Neuron (in vitro differentiated cells): Measurements from ENCODE around the gene SH2D3C.
"Not testable (repeated sequence)": the region's sequence is repeated elsewhere in the genome, so short reads cannot be mapped to it uniquely, and the experiment has no call there.

ENCODE experiments used
- H2AFZ ChIP-seq: one replicate; pipeline ENCODE4 v1.6.1; 2013; ENCODE audit warnings: low read depth, mild to moderate bottlenecking, inconsistent platforms, low read length, moderate library complexity
- H3K27me3 ChIP-seq: one replicate; pipeline ENCODE4 v1.6.1; 2013; ENCODE audit warnings: low read length; ENCODE audit not compliant: insufficient read depth
- H3K36me3 ChIP-seq: one replicate; pipeline ENCODE4 v1.6.1; 2013; ENCODE audit warnings: low read length; ENCODE audit not compliant: insufficient read depth
- H3K4me1 ChIP-seq: one replicate; pipeline ENCODE4 v1.6.1; 2013; ENCODE audit warnings: low read length; ENCODE audit not compliant: insufficient read depth
- H3K4me3 ChIP-seq: 2 replicates; pipeline ENCODE4 v1.5.1; 2013; ENCODE audit warnings: mild to moderate bottlenecking, low read length, moderate library complexity
- H3K9me3 ChIP-seq: one replicate; pipeline ENCODE4 v1.6.1; 2013; ENCODE audit warnings: low read length

The SH2D3C gene

GRCh38 chr9:127785933-127786772 is 7.7 kb upstream of the SH2D3C start, which contains the start of gene CDK9:
Gene CDK9, plus strand, starts transcription at chr9:127786034. Its CDS starts 115 bp downstream, at chr9:127786149.
- Histone ChIP-seq H3K27me3 (no peaks in the 10 kb centered on the region), H3K9me3 (no peaks in the 10 kb centered on the region), H2AFZ (no peak within 1 kb of the TSS), H3K36me3 (peaks cover 40% of the 10 kb centered on the region), H3K4me3 (peak within 1 kb of the TSS; percentile 91), H3K4me1 (peaks cover 14% of the 10 kb centered on the region)

- Histone ChIP-seq H2AFZ (no peak overlapping the region), H3K27me3 (no peaks in the 10 kb centered on the region), H3K4me3 (peak overlapping the region; percentile 91), H3K9me3 (no peaks in the 10 kb centered on the region), H3K36me3 (peaks cover 32% of the 10 kb centered on the region), H3K4me1 (peaks cover 14% of the 10 kb centered on the region)
Observed at GRCh38 chr9:127785023-127785932, 6.8 kb upstream of the SH2D3C start.

- Histone ChIP-seq H3K4me1 (peaks cover 14% of the 10 kb centered on the region), H2AFZ (no peak overlapping the region), H3K27me3 (no peaks in the 10 kb centered on the region), H3K4me3 (no peak overlapping the region), H3K36me3 (peaks cover 13% of the 10 kb centered on the region), H3K9me3 (no peaks in the 10 kb centered on the region)
Observed at GRCh38 chr9:127783111-127784008, 4.9 kb upstream of the SH2D3C start.

GRCh38 chr9:127781806-127782205 is 3.3 kb upstream of the SH2D3C start:
- Histone ChIP-seq H3K27me3 (no peaks in the 10 kb centered on the region), H3K4me1 (peaks cover 6% of the 10 kb centered on the region), H3K9me3 (no peaks in the 10 kb centered on the region), H3K36me3 (no peaks in the 10 kb centered on the region), H3K4me3 (no peak overlapping the region), H2AFZ (no peak overlapping the region)

GRCh38 chr9:127780909-127781308 is 2.4 kb upstream of the SH2D3C start:
- H3K36me3 ChIP-seq, result not testable (repeated sequence)

GRCh38 chr9:127780126-127780885 is 1.8 kb upstream of the SH2D3C start:
- H3K4me3 ChIP-seq, result no peak overlapping the region

More at GRCh38 chr9:127780909-127781308, 2.4 kb upstream of the SH2D3C start:
- H2AFZ ChIP-seq, H3K4me3 ChIP-seq, H3K9me3 ChIP-seq, H3K4me1 ChIP-seq, H3K27me3 ChIP-seq: not testable (repeated sequence)

GRCh38 chr9:127779136-127779981 is 893 bp upstream of the SH2D3C start:
- Histone ChIP-seq H2AFZ (no peak overlapping the region), H3K27me3 (no peaks in the 10 kb centered on the region), H3K36me3 (no peaks in the 10 kb centered on the region), H3K4me3 (no peak overlapping the region), H3K4me1 (peaks cover 3% of the 10 kb centered on the region), H3K9me3 (no peaks in the 10 kb centered on the region)

More at GRCh38 chr9:127780126-127780885, 1.8 kb upstream of the SH2D3C start:
- no peaks in the 10 kb centered on the region for H3K9me3 ChIP-seq
- H3K36me3 ChIP-seq, result no peaks in the 10 kb centered on the region
- H3K27me3 ChIP-seq, result no peaks in the 10 kb centered on the region
- H3K4me1 ChIP-seq, result peaks cover 5% of the 10 kb centered on the region
- H2AFZ ChIP-seq, result no peak overlapping the region

- Histone ChIP-seq H2AFZ (no peak overlapping the region), H3K27me3 (no peaks in the 10 kb centered on the region), H3K9me3 (no peaks in the 10 kb centered on the region), H3K4me1 (no peaks in the 10 kb centered on the region), H3K36me3 (no peaks in the 10 kb centered on the region), H3K4me3 (no peak overlapping the region)
Observed at GRCh38 chr9:127777368-127777980, 992 bp downstream of the SH2D3C start.

GRCh38 chr9:127776924-127777289 is 1.6 kb downstream of the SH2D3C start:
- Histone ChIP-seq H3K27me3 (no peaks in the 10 kb centered on the region), H3K4me1 (no peaks in the 10 kb centered on the region), H2AFZ (no peak overlapping the region), H3K4me3 (no peak overlapping the region), H3K9me3 (no peaks in the 10 kb centered on the region), H3K36me3 (no peaks in the 10 kb centered on the region)

GRCh38 chr9:127776195-127776923 is 2.1 kb downstream of the SH2D3C start:
- Histone ChIP-seq H3K36me3 (no peaks in the 10 kb centered on the region), H3K9me3 (no peaks in the 10 kb centered on the region), H3K4me1 (no peaks in the 10 kb centered on the region), H3K27me3 (no peaks in the 10 kb centered on the region), H2AFZ (no peak overlapping the region), H3K4me3 (no peak overlapping the region)

GRCh38 chr9:127773981-127774380 is 4.5 kb downstream of the SH2D3C start:
- Histone ChIP-seq H3K27me3 (peaks cover 3% of the 10 kb centered on the region), H3K4me1 (peaks cover 10% of the 10 kb centered on the region), H3K36me3 (no peaks in the 10 kb centered on the region), H3K9me3 (no peaks in the 10 kb centered on the region), H2AFZ (no peak overlapping the region), H3K4me3 (no peak overlapping the region)
